K562 (cell line): Measurements from ENCODE around the gene SPNS2. TPM values are rescaled to one million over a fixed set of nuclear protein-coding genes. Genes with fewer than 3 reads are reported as not detected.
A peak's percentile ranks its signal among the peaks of the same experiment; 100 is the strongest.

Experiments used
- ATAC-seq: fragments of 200-7000 bp; cut with Tn5 transposase; 3 replicates; pipeline ENCODE4 v1.9.1; 2020; ENCODE audit warnings: moderate library complexity
- BruUV-seq: library from RNA; stranded (reverse); fragments of 400-500 nt; replicated peaks from 2 replicates; lab custom pipeline; 2021; lab: Mats Ljungman, UMichigan
- CTCF ChIA-PET: fragments of 300-600 bp; formaldehyde crosslinking; extraction: SDS; loops from one replicate; lab custom pipeline; 2021; ENCODE audit warnings: low intra/inter-chr PET ratio; lab: Yijun Ruan, JAX
- POLR2A ChIA-PET: fragments of 300-600, 350-650 bp; sonication (Branson Sonifier 250); formaldehyde crosslinking; extraction: SDS; loops from one replicate; lab custom pipeline; 2021; ENCODE audit warnings: antibody characterized with exemption, inconsistent platforms; lab: Yijun Ruan, JAX
- DNase-seq, 4 experiments: peaks; one replicate each; pipeline versions ENCODE4 v3.0.0 to v3.0.0-alpha.2; 2011 to 2018; ENCODE audit warnings: low spot score in 3 of 4, mixed read lengths in 3 of 4; ENCODE audit errors: extremely low read depth in 1 of 4
- FAIRE-seq: peaks from 2 replicates; lab custom pipeline; 2011; peaks lifted over from hg19 to GRCh38; lab: Jason Lieb, UNC
- H2AFZ ChIP-seq: 2 replicates; pipeline ENCODE4 v1.6.0; 2011; ENCODE audit warnings: low read depth, low read length, control low read depth, inconsistent platforms
- H3K27ac ChIP-seq: fragments of 200-600 bp; 3 replicates; pipeline ENCODE4 v1.8.0; 2011; ENCODE audit warnings: low read depth, mild to moderate bottlenecking, control low read depth, inconsistent platforms, low read length, moderate library complexity, mixed read lengths; ENCODE audit errors: extremely low read depth
- H3K27me3 ChIP-seq, 2 experiments: fragments of 300-600 bp in 1 of 2; 2 replicates in 1 of 2; 3 replicates in 1 of 2; pipeline versions ENCODE4 v1.6.0 to v1.8.0; 2011; ENCODE audit warnings: inconsistent platforms in 2 of 2, low read length in 2 of 2, mild to moderate bottlenecking in 1 of 2, mixed read lengths in 1 of 2, moderate library complexity in 1 of 2; ENCODE audit not compliant: control insufficient read depth in 2 of 2, insufficient read depth in 2 of 2
- H3K36me3 ChIP-seq: fragments of 300-600 bp; 3 replicates; pipeline ENCODE4 v1.8.0; 2011; ENCODE audit warnings: mild to moderate bottlenecking, low read length, inconsistent platforms; ENCODE audit not compliant: control insufficient read depth, insufficient read depth
- H3K4me1 ChIP-seq, 2 experiments: fragments of 200-600 bp in 1 of 2; replicated peaks in 1 of 2; 2 replicates in 1 of 2; 3 replicates in 1 of 2; pipeline versions ENCODE4 v1.5.1 to v1.8.0; 2011; ENCODE audit warnings: inconsistent platforms in 2 of 2, low read length in 2 of 2, mild to moderate bottlenecking in 1 of 2, mixed read lengths in 1 of 2, moderate library complexity in 1 of 2; ENCODE audit not compliant: control insufficient read depth in 2 of 2, insufficient read depth in 2 of 2
- H3K4me2 ChIP-seq: 2 replicates; pipeline ENCODE4 v1.6.1; 2011; ENCODE audit warnings: low read length, control low read depth, inconsistent platforms, mixed read lengths; ENCODE audit not compliant: insufficient read depth
- H3K4me3 ChIP-seq: fragments of 200-600 bp; sonication (generic), shearing (Covaris generic); 2 replicates; pipeline ENCODE4 v1.5.1; 2016; ENCODE audit warnings: control low read depth, inconsistent platforms
- H3K79me2 ChIP-seq: fragments of 200-600 bp; 3 replicates; pipeline ENCODE4 v1.8.0; 2011; ENCODE audit warnings: low read length, inconsistent platforms; ENCODE audit not compliant: control insufficient read depth, insufficient read depth
- H3K9ac ChIP-seq, 2 experiments: 2 replicates each; pipeline versions ENCODE4 v1.6.0 to v1.6.1; 2011; ENCODE audit warnings: low read depth in 2 of 2, low read length in 2 of 2, control low read depth in 1 of 2, inconsistent platforms in 1 of 2, mild to moderate bottlenecking in 1 of 2, mixed read lengths in 1 of 2; ENCODE audit not compliant: insufficient read depth in 1 of 2
- H3K9me1 ChIP-seq: one replicate; pipeline ENCODE4 v1.6.0; 2011; ENCODE audit warnings: inconsistent platforms, mild to moderate bottlenecking, low read length, moderate library complexity; ENCODE audit not compliant: control insufficient read depth, insufficient read depth
- H3K9me3 ChIP-seq: replicated peaks from 2 replicates; pipeline ENCODE4 v1.5.1; 2011; ENCODE audit warnings: low read depth, low read length, inconsistent platforms; ENCODE audit not compliant: control insufficient read depth, insufficient read depth
- H4K20me1 ChIP-seq: replicated peaks from 2 replicates; pipeline ENCODE4 v1.6.1; 2011; ENCODE audit warnings: low read length, inconsistent platforms, mixed read lengths; ENCODE audit not compliant: control insufficient read depth, insufficient read depth
- CBX8 ChIP-seq: fragments of 200-600 bp; sonication (generic); IDR thresholded peaks from 2 replicates; pipeline ENCODE4 v1.6.1; 2012; ENCODE audit warnings: borderline replicate concordance, mixed run types, low read depth, mild to moderate bottlenecking, moderate library complexity, mixed read lengths, low read length, control low read depth, inconsistent platforms; ENCODE audit not compliant: poor library complexity, severe bottlenecking; ENCODE audit errors: extremely low read depth
- CHD4 ChIP-seq: fragments of 200-600 bp; sonication (generic); IDR thresholded peaks from 3 replicates; pipeline ENCODE4 v1.6.1; 2012; ENCODE audit warnings: low read depth, mild to moderate bottlenecking, mixed read lengths, low read length, inconsistent platforms; ENCODE audit not compliant: insufficient read depth, insufficient replicate concordance, poor library complexity, severe bottlenecking
- E2F4 ChIP-seq: sonication (generic); formaldehyde crosslinking; IDR thresholded peaks from 2 replicates; pipeline ENCODE4 v1.8.0; 2022; ENCODE audit warnings: mild to moderate bottlenecking, low read depth, missing genetic modification reagents
- ETS2 ChIP-seq: IDR thresholded peaks from 2 replicates; pipeline ENCODE4 v1.6.1; 2016; ENCODE audit warnings: borderline replicate concordance, missing genetic modification characterization, mild to moderate bottlenecking, moderate library complexity, missing compliant biosample characterization; ENCODE audit not compliant: poor library complexity, severe bottlenecking
- FOXP1 ChIP-seq: sonication (generic); formaldehyde crosslinking; IDR thresholded peaks from 2 replicates; pipeline ENCODE4 v1.8.0; 2022; ENCODE audit warnings: mild to moderate bottlenecking, missing genetic modification reagents
- GATAD2B ChIP-seq: fragments of 450-650 bp; IDR thresholded peaks from 2 replicates; pipeline ENCODE4 v1.6.1; 2017; ENCODE audit warnings: mild to moderate bottlenecking, borderline replicate concordance
- KDM1A ChIP-seq, 2 experiments: fragments of 450-650 bp; IDR thresholded peaks; 2 replicates each; pipeline ENCODE4 v1.6.1; 2016; ENCODE audit warnings: mild to moderate bottlenecking in 2 of 2
- MTA2 ChIP-seq: fragments of 450-650 bp; IDR thresholded peaks from 2 replicates; pipeline ENCODE4 v1.6.1; 2016; ENCODE audit warnings: low read depth
- SAFB2 ChIP-seq: fragments of 200-400 bp; formaldehyde crosslinking; IDR thresholded peaks from 2 replicates; pipeline ENCODE4 v1.6.1; 2018; ENCODE audit warnings: borderline replicate concordance, low read length, low read depth, moderate library complexity; ENCODE audit not compliant: severe bottlenecking
- SOX6 ChIP-seq: fragments of 450-650 bp; IDR thresholded peaks from 2 replicates; pipeline ENCODE4 v1.6.1; 2014; ENCODE audit warnings: mild to moderate bottlenecking
- ZFP36 ChIP-seq: fragments of 150-350 bp; IDR thresholded peaks from 2 replicates; pipeline ENCODE4 v1.6.1; 2018; ENCODE audit warnings: low read length, low read depth; ENCODE audit not compliant: partially characterized antibody
- ZNF134 ChIP-seq: fragments of 250-450 bp; sonication (Bioruptor Pico); conservative IDR thresholded peaks from 2 replicates; pipeline ENCODE4 v1.4.0; 2020
- ZNF239 ChIP-seq: fragments of 250-450 bp; sonication (Bioruptor Pico); IDR thresholded peaks from 2 replicates; pipeline ENCODE4 v1.4.0; 2020; ENCODE audit warnings: mild to moderate bottlenecking
- ZNF354B ChIP-seq: fragments of 250-450 bp; sonication (Bioruptor Pico); IDR thresholded peaks from 2 replicates; pipeline ENCODE4 v1.4.0; 2020
- ZNF449 ChIP-seq: fragments of 250-450 bp; sonication (Bioruptor Pico); IDR thresholded peaks from 2 replicates; pipeline ENCODE4 v1.8.0; 2022; ENCODE audit warnings: moderate library complexity, mild to moderate bottlenecking, inconsistent platforms
- WGBS: fragments of 100-300 bp; shearing (Covaris generic); methylation state at CpG from one replicate; pipeline ENCODE4 v1.1.6; 2016; ENCODE audit warnings: low coverage, mixed read lengths; ENCODE audit not compliant: insufficient coverage; ENCODE audit errors: missing lambda C conversion rate; 5-methylcytosine and 5-hydroxymethylcytosine counted together
- in situ Hi-C: fragments of 300-500 bp; cut with MboI; formaldehyde crosslinking; loops from 4 replicates; pipeline ENCODE4 v1.15.0; 2018; ENCODE audit warnings: inconsistent platforms, mixed read lengths
- intact Hi-C: fragments of 100-400 bp; cut with micrococcal nuclease; formaldehyde crosslinking; loops from 2 replicates; pipeline ENCODE4 v1.14.2; 2022
- polyA plus RNA-seq, 8 experiments: library from polyadenylated mRNA; depleted of rRNA in 4 of 8; stranded (reverse) in 5 of 8; unstranded in 3 of 8; fragments of >200 nt; fragmentation: Nextera tagmentation in 2 of 8; fragmentation: Illumina TruSeq in 1 of 8; extraction: Ambion mirVana in 2 of 8; extraction: Trizol in 1 of 8; gene quantifications; 2 replicates each; pipeline versions ENCODE4 v1.2.1 to v1.2.3, GENCODE V29; 2011 to 2014; ENCODE audit warnings: inconsistent platforms in 1 of 8, missing spikeins in 1 of 8
- total RNA-seq, 7 experiments: library from RNA; depleted of rRNA in 6 of 7; stranded (reverse); fragments of >200 nt in 6 of 7; fragmentation: Illumina TruSeq in 2 of 7; extraction: Trizol in 2 of 7; gene quantifications; 2 replicates each; pipeline versions ENCODE4 v1.2.1 to v1.2.3, GENCODE V29; 2011 to 2021; ENCODE audit warnings: low replicate concordance in 1 of 7

Gene SPNS2
- total and polyA plus RNA-seq, 9 of the 15 experiments (the other 6 are each of a cell fraction or from before 2014, with no cell fraction given), result 0.06 TPM; not detected in 8

DNA sequence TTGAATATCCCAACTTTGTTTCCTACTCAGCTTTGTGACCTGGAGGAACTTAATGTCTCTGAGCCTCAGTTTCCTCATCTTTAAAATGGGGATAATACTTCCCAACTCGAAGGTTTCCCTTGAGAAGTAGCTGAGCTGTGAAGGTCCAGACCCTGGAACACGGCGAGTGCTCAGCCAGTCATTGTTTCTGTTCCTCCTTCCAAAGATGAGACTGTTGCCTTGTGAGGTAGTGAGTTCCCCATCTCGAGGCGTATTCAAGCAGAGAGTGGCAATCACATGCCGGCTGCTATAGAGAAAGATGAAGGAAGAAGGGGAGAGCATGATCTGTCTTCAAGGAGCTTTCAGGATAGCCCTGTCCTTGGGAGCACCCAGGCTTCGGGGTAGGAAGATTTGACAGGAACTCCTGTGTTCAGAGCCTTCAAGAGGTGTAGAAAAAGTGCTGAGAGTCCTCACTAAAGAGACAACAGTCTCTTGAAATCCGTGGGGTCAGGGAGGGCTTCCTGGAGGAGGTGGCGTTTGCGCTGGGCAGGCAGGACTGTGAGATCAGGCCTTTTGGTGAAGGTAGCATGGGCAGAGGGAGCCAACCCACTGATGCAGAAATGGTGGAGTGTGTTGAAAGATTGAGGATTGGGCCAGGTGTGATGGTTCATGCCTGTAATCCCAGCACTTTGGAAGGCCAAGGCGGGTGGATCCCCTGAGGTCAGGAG, 27.2 kb downstream of the SPNS2 start:
- CTCF ChIA-PET, result no interaction called here
- TF ChIP-seq ZNF239 (CRISPR knock-in tag), result no peak
- TF ChIP-seq SAFB2, result no peak
- peak; percentile 46 for TF ChIP-seq CHD4
- TF ChIP-seq E2F4 (CRISPR knock-in tag), result no peak
- TF ChIP-seq ZNF134 (CRISPR knock-in tag), result no peak
- TF ChIP-seq FOXP1 (CRISPR knock-in tag), result no peak
- TF ChIP-seq ZNF354B (CRISPR knock-in tag), result no peak
- no peak for TF ChIP-seq SOX6
- no peak for TF ChIP-seq ETS2 (tag)
- no peak for TF ChIP-seq MTA2
- TF ChIP-seq CBX8, result no peak
- TF ChIP-seq GATAD2B, result no peak
- no peak for TF ChIP-seq ZNF449
- peak; percentile 80 for TF ChIP-seq ZFP36
- 0 out of 4 replicates have a peak, but pooled peaks of 1 of the 2 experiments have one; percentile 12 for TF ChIP-seq KDM1A (IDR thresholded peaks at IDR 0.05)
- DNase-seq, result no peak
- Histone ChIP-seq H4K20me1 (peaks cover 3% of the 10 kb centered on the region; the same call in 1 of the 2 replicates), H3K27ac (no peak overlapping the region), H3K9ac (no peak overlapping the region), H3K79me2 (no peaks in the 10 kb centered on the region), H3K4me3 (no peak overlapping the region), H3K4me1 (peaks cover 0 to 5% of the 10 kb centered on the region in 2 experiments; a peak in 2 of 5 replicates), H3K27me3 (peaks cover 7 to 50% of the 10 kb centered on the region in 2 experiments; a peak in 4 of 5 replicates), H3K4me2 (no peak overlapping the region), H2AFZ (no peak overlapping the region), H3K9me3 (no peaks in the 10 kb centered on the region), H3K36me3 (no peaks in the 10 kb centered on the region), H3K9me1 (no peaks in the 10 kb centered on the region)
- no peak for ATAC-seq
- FAIRE-seq, result no peak
- intact Hi-C loops, result no loop called here
- BruUV-seq, result no TSS peak
- in situ Hi-C loops, result no loop called here
- POLR2A ChIA-PET, result interaction anchor here (0.6 to 1.1 kb wide), 3 partner anchors 16 to 36 kb away, joined by 3 to 4 read pairs (median 4); no protein-coding TSS in a partner anchor
- WGBS, result 4% methylated on average over 7 of the region's 11 CpGs
